Activated T-helper 9 cell treated with anti-CD3 and anti-CD28 coated beads, Interleukin-2, amount 50 U/mL, for 16 hours (primary cell): ENCODE measurements around the gene MTMR2.
"Not testable (repeated sequence)": the region's sequence is repeated elsewhere in the genome, so short reads cannot be mapped to it uniquely, and the experiment has no call there.

Experiments
- DNase-seq: peaks from one replicate; pipeline ENCODE4 v3.0.0-alpha.2; 2020; ENCODE audit warnings: low read depth

MTMR2 gene

DNA sequence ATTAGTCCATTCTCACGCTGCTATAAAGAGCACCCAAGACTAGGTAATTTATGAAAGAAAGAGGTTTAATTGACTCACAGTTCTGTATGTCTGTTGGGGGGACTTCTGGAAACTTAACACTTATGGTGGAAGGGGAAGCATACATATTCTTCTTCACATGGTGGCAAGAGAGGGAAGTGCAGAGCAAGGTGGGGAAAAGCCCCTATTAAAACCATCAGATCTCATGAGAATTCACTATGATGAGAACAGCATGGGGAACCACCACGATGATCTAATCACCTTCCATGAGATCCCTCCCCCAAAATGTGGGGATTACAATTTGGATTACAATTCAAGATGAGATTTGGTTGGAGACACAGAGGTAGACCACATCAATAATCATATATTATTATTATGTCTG is 107.9 kb downstream of the MTMR2 start:
- DNase-seq: no peak

GRCh38 chr11:95811052-95811451 is 112.9 kb downstream of the MTMR2 start:
- not testable (repeated sequence) for DNase-seq

DNA sequence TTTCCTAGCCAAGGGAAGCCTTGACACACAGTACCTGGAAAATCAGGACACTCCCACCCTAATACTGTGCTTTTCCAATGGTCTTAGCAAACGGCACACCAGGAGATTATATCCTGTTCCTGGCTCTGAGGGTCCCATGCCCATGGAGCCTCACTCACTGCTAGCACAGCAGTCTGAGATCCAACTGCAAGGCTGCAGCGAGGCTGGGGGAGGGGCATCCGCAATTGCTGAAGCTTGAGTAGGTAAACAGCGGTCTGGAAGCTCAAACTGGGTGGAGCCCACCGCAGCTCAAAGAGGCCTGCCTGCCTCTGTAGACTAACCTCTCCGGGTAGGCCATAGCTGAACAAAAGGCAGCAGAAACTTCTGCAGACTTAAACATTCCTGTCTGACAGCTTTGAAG is 117.4 kb downstream of the MTMR2 start:
- not testable (repeated sequence) for DNase-seq

GRCh38 chr11:95805869-95806268 is 118.0 kb downstream of the MTMR2 start:
- no peak for DNase-seq

DNA sequence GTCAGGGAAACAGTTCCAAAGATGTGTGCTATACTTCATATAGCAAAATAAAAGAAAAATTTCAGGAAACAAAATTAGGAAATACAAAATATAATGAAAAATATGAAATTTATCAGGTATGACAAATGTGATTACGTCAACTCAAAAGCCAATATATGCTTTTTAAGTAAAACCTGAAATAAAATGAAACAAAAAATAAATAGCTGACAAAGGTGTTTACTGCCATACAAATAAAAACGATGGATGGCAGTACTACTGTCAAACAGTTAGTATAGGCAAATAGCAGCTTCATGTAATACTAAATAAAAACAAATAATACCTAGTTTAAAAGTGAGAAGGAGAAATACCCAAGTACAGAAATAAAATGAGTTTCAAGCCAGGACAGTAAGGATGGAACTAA is 119.9 kb downstream of the MTMR2 start:
- no peak for DNase-seq

GRCh38 chr11:95802806-95803205 is 121.1 kb downstream of the MTMR2 start:
- DNase-seq: no peak

GRCh38 chr11:95800438-95800837 is 123.5 kb downstream of the MTMR2 start:
- DNase-seq: no peak

GRCh38 chr11:95799546-95799945 is 124.4 kb downstream of the MTMR2 start:
- no peak for DNase-seq

DNA sequence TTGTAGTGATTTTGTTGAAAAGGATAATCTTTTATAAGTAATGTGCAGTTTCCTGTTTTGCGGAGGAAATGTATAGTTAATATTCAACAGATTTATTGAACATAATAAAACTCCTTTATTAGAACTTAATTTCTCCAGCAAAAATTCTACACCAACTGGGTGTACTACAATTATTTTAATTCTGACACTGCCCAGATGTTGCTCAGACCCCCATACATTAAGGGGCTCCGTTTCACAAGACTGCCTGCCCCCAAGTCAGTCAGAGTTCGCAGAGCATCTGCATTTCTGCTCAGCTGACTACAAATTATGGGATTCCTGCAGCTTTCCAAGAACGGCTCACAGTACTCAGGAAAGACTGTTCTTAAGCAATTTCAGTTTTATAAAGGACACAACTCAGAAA is 127.4 kb downstream of the MTMR2 start:
- no peak for DNase-seq

DNA sequence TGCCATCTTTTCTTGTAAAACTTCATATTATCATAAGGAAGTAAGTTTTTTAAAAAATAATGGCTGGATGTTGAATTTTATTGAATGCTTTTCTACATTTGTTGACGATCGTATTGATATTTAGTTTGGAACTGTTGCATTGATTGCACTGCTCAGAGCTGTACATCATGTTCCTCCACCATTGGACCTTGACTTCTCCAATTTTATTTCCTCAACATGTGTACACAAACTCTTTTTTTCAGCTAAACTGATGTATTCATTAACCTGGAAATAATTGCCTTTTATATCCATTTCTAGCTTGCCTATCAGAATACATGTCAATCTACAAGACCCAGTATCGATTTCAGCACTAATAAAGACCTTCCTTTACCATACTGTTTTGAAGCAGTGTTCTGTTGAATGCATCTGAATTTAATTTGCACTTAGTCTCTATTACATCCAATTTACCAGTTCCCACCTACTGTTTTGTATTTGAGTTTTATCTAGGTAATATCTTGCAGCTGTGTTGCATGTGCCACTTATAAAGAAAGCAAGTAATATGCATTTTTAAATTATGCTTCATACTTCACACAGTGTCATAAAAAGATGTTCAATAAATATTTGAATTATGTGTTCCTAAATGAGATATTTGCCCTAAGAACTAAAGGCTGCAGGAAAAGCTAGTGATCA is 128.1 kb downstream of the MTMR2 start:
- DNase-seq: no peak

- no peak for DNase-seq
Observed at GRCh38 chr11:95794086-95794485, 129.8 kb downstream of the MTMR2 start.

GRCh38 chr11:95793116-95793515 is 130.8 kb downstream of the MTMR2 start:
- DNase-seq: no peak

DNA sequence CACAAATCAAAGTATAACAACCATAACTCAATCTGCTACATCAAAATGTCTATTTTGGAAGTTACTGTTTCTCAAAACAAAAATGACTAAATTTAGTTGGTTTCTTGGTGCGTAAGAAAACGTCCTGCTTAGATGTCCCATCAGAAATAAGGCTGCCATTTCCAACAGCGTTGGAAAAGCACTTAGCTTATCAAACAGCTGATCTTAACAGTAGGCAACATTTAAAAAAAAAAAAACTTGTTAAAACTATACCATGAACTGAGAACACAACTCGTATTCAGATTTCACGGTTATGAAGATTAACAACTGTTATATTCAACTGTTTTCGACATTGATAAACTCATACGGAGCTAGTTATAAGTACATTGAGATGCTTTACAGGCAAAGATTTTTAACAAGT is 131.2 kb downstream of the MTMR2 start:
- no peak for DNase-seq

GRCh38 chr11:95792200-95792599 is 131.7 kb downstream of the MTMR2 start:
- no peak for DNase-seq

GRCh38 chr11:95791709-95792033 is 132.2 kb downstream of the MTMR2 start:
- DNase-seq: no peak

GRCh38 chr11:95790933-95791708 is 132.8 kb downstream of the MTMR2 start:
- peak; percentile 13 for DNase-seq

DNA sequence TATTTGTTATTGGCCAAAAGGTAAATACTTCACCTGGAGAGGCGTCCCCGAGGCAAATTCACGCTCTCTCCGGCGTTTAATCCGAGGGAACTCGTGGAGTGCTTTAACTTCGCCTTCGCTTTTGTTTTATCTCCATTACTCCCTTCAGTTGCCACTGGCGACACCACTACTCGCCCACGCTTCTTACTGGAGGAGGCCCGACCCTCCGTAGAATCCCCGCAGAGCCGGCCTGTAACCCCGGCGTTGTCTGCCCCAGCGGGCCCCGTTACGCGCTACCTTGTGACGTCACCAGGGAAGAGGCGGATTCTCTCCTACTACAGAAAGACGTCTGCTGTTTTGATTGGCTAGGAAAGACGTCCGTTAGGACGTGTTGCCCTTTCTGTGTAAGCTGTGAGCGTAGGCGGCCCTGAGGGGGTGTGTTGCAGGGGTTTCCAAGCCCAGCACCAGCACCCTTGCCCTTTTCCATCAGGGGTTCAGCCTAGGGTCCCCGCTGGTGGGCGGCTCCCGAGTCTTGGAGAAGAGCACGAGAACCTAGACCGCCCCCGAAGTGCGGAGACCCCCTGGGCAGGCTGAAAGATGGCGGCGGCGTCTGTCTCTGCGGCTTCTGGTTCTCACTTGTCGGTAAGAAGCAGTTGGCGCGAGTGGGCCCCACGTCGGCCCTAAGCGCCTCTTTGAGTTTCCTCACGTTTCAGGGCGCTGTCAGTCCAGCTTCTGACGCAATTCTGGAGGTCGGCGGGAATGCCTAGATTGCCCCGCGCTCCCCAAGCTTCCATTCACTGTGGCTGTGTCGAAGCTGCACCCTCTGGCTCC is 133.6 kb downstream of the MTMR2 start, which contains the start of gene CEP57:
TSS of gene CEP57 (plus strand) at position 376 of the 810 bp plus-strand sequence. CDS start at position 577, 201 bp downstream.
- peak; percentile 87 for DNase-seq

DNA sequence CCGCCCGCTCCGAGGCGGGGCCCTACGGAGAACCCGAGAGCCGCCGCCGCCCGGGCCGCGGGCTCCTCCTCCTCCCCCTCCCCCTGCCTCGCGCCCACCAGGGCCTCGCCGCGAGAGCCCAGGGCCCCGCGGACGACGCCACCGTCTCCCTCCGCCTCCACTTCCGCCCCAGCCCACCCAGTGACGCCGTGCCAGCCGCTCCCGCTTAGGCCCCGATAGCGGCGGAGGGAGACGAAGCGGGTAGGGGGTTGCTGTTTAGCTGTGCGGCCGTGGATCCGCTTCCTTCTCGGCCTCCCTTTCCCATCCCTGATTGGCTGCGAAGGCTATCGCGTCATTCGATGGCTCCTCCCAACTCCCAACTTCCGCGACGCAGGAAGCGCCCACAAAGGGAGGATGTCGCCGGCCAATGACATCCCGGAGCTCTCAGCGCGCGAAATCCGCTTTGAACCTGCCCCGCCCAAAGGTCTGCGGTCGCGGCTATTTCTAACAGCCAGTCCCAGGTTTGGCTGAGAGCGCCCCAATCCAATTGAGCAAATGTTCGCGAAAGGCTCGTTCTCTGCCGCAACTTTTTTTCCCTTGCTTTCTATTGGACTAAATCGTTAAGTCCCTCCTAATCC is 134.3 kb downstream of the MTMR2 start, which contains the start of gene FAM76B:
TSS of gene FAM76B (minus strand) at position 277 of the 617 bp plus-strand sequence. CDS start 304 bp downstream, outside the sequence.
- DNase-seq: peak; percentile 97

- DNase-seq: peak; percentile 3
Observed at GRCh38 chr11:95788921-95789505, 134.9 kb downstream of the MTMR2 start.
